Renal cortex interstitium (tissue), 11 donors: Measurements from ENCODE around the gene CALY. TPM values are rescaled to one million over a fixed set of nuclear protein-coding genes. Genes with fewer than 3 reads are reported as not detected.

ENCODE experiments used
- DNase-seq, 11 donors: peaks; one replicate each; pipeline ENCODE4 v3.0.0-alpha.2; 2013; ENCODE audit warnings: low read depth in 9 of 11, low spot score in 4 of 11; ENCODE audit errors: extremely low read depth in 1 of 11
- polyA plus RNA-seq, 3 donors: library from polyadenylated mRNA; unstranded; fragments of 120-200 nt; gene quantifications; one replicate each; pipeline ENCODE4 v1.2.1, GENCODE V29; 2013; ENCODE audit not compliant: insufficient read length in 3 of 3

Gene CALY
- polyA plus RNA-seq, 3 donors: 0.54 to 0.70 TPM; not detected in 1

DNA sequence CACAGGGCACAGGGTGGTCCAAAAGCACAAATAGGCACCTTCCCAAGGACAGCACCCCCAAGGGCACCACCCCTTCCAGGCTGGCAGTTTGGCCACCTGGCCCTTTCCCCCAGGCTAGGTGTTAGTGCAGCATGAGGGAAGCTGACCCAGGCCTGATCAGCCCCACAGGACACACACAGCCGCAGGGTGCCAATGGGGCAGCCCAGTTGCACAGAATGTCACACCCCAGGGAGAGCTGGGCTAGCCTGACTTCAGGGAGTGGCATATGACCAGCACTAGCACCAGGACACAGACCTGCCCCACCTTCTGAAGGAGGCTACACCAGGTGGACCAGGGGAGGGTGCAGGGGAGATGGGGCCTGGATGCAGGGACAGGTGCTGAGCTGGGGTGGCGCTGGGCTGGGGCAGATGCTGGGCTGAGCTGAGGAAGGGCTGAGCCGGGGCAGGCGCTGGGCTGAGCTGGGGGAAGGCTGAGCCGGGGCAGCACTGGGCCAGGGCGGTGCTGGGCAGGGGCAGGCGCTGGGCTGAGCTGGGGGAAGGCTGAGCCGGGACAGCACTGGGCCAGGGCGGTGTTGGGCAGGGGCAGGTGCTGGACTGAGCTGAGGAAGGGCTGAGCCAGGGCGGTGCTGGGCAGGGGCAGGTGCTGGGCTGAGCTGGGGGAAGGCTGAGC lies 56.2 kb downstream of the CALY start:
- no peak for DNase-seq

DNA sequence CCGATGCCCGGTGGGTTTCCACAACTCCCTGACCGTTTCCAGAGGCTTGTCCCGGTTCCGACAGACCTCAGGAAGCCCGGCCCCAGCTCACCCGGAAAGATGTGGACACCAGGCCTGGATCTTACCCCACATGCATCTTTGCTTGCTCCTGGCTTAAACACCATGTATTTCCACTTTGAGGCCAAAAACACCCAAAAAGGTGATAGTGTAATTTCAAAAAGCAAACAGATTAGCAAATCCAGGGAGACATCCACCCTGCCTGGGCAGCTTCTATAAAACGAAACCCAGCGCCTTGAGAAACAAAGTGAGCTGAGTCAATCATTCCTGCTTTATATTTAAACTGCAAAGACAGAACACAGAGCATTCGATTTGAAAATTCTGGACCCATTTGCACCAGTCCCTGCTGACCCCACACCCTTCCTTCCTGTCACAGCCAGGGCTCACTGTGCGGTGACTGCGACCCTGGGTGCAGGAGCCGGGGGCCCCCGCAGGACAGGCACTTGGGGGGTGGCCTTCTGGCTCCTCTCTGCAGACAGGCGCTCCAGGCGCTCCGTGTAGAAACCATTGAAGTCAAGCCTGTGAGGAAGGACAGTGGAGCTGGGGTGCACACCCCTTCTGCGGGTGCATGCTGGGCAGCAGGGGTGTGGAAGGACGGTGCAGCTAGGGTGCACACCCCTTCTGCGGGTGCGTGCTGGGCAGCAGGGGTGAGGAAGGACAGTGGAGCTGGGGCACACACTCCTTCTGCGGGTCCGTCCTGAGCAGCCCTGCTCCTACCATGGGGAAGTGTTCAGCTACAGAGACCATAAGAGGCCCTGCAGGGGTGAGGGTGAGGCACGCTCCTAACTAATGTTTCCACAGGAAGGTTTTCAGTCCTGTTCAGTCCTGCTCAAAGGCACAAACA lies 57.1 kb downstream of the CALY start:
- no peak for DNase-seq

DNA sequence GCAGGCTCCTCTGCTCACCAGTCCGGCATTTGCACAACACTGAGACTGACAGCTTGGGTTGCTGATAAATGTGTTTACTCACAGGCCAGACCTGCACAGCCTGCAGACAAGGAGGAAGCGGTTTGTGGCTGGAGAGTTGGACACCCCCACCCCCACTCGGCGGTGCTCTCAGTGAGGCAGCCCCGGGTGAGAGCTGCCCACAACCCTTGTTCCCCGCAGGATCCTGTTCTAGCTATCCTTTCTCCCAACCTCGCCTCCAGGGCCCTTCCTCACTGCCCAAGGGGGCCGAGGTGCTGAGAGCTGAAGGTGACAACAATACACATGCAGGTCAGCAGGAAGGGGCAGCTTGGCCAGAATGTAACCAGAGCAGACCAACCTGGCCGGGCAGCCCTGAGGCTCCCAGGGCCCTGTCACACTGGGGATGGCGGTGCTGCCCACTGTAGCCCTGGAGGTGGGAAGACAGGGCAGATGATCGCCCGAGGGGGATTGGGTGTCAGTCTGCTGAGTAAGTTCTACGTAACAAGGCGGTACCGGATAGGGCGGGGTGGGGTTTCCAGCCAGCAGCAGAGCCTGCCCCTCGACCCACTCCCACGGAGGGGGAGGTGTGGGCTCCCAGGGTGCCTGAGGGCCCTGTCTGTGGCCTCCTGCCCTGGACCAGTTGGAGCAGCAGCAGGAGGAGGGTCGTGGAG lies 58.0 kb downstream of the CALY start:
- no peak for DNase-seq

DNA sequence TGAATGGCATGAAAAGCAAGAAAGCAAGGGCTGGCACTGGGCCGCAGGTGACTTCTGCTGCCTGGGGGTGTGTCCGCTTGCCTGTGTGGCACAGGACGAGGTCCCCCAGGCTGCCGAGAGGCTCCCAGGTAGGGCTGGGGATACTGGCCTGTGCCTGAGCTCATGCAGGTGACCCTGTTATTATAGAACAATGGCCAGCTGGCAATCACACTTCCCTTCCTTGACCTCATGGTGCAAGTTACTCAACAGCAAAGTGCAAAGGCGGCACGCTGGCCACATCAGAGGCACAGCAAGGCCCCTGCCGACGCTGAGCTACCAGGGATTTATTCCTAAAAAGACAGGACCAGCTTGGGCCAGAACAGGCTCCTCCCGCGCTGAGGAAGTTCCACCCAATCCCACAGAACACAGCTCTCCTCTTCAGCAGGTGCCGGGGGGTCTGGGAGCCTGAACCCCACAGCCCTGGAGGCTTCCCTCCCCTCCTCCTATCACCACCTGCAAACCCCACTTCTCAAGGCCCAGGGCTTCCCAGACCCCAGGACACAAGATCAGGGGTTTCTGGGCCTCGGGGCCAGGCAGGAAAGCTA lies 58.6 kb downstream of the CALY start:
- DNase-seq: no peak

DNA sequence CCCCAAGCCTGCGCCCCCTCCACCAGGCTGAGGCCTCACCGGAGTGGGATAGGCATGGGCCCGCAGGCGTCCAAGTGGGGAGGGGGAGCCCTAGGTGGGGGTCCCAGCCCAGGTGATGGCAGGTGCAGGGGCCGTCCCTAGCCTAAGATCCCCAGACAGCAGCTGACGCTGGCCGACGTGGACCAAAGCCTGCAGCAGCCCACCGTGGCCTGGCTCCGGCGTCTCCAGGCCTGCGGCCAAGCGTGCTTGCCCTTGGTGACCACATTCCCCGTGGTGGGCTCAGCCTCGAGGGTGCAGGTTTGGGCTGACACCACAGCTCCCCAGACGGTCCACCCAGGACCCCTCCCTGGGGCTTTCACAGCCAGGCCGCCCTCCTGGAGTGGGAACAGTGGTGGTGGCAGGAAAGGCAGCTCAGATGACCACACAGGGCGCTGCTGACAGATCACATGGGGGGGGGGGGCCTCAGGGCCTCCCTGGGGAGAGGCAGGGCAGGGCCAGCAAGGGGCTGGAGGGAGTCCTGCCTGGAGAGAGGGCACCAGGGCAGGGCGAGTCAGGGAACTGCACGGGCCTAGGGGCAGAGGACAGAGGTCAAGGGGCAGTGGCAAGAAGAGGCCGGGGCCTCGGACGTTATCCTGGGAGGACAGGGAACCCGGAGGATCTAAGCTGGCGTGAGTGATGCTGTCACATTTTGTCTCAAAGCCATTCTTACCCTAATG lies 59.3 kb downstream of the CALY start:
- no peak for DNase-seq

DNA sequence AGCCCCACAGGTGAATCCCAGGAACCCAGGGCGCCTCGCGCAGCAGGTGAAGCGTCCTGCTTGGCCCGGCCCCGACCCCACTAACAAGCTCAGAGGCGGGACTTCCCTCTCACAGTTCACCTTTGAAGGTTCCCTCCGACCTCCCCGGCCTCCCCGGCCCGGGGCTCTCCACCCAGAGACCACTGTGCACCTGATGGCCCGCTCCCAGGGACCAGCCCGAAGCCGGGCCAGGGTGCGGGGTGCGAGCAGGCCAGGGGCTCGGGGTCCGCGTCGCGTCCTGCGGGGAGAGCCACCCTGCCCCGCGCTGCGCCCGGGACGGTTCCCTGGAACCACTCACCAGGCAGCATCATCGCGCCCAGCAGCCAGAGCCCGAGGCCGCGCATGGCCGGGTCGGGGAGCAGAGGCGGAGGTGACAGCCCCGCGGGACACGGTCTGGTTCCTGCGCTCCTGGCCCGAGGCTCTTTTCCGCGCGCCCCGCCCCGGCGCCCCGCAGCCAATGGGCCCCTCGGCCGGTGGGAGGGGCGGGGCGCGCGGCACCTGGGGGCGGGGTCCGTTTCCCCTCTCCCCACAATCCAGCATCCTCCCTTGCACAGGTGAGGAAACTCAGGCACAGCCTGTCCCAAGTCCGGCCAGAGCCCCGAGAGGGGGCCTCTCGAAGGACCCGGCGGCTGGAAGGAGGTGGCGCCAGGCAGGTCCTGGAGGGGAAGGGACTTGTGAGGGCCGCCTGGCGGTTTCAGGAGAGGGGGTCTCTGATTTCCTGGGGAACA lies 60.1 kb downstream of the CALY start, which contains the start of gene ADAM8:
ADAM8 (minus strand) TSS at position 434 of the 767 bp plus-strand sequence; CDS start at position 383, 51 bp downstream.
- no peak for DNase-seq

DNA sequence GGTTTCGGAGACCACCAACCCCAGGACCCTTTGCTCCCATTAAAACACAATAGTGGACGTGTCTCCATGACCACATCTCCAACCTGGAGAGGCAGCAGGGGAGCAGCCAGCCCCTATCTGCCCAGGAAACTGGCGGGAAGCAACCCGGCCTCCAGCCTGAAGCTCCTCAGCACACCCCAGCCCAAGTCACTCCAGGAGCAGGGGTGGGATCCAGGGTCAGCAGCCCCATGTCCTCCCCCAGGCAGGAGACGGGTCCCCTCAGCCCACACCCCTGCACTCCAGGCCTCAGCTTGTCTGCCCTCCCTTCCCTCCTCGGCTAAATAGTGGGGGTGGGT lies 60.6 kb downstream of the CALY start:
- DNase-seq: no peak

DNA sequence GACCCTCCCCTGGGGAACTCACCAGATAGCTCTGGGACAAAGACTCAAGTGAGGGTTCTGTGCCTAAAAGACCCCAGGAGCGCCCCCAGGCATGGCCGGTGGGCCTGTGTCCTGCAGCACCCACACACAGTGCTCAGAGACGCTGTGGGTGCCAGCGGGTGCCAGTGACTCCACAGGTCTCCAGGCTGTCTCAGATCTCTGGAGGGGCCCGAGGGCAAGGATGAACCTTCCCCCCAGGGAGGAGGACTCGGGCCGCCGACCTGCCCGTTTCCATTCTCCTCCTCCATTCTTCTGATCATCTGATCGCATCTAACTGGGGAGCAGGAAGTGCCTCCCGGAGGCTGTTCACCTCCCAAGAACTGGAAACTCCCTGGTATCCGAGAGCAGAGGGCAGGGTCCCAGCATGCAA lies 61.0 kb downstream of the CALY start:
- no peak for DNase-seq

DNA sequence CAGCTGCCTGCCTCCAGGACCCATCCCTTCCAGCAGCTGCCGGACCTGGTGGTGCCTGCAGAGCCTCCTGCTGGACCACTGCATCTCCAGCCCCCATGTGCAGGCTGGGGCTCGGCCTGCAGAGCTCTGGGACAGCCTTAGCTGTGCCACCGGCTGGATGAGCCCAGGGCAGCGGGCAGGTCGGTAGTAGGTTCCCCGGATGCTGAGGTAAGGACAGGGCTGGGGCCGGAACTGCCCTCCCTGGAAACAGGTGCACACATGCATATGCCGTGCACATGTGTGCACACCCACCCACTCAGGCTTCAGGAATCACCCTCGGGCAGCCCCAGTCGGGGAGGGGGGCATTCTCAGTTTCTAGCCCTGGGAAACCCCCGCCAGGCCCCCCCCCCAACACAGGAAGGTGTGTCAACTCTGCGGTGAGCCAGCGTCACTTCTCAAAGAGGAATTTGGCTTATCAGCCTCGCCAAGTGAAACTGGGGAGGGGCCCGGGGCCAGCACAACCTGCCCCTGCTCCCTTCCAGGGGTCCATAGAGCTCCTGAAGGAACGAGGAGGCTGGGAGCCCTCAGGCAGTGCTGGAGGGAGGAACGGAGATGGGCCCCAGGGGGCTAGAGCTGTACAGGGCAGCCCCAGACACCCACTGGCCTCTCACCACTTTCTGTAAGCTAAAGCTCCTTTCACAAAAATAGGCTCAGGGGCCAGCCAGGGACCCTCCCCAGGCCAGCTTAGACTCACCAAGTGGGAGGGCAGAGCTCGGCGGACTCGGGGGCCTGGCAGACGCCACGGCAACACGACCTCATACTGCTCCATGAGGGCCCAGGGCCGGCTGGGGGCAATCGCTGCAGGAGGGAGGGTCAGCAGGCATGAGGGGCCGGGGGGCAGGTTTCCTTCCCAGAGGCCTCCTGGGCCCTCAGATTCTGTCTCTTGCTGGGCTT lies 61.7 kb downstream of the CALY start:
- no peak for DNase-seq

Other genes with a start within 250 kb of the CALY start
- gene ADGRA1, start 249.0 kb downstream of the CALY start, polyA plus RNA-seq: 1 to 10 TPM in 2 of 3 donors, under 1 TPM in 1; 0.95 to 1.6 (median 1.4) TPM
- 1 to 10 TPM; 4.9 to 9.1 (median 7.8) TPM for gene KNDC1, start 176.7 kb downstream of the CALY start, polyA plus RNA-seq
- gene UTF1, start 106.7 kb downstream of the CALY start, polyA plus RNA-seq: under 1 TPM in 1 of 3 donors, not detected in 2; 0.17 TPM
- under 1 TPM; 0.22 to 0.42 (median 0.33) TPM for gene VENTX, start 99.0 kb downstream of the CALY start, polyA plus RNA-seq
- 1 to 10 TPM; 2.3 to 3.3 (median 3.0) TPM for gene ADAM8, start 60.0 kb downstream of the CALY start, polyA plus RNA-seq
- gene TUBGCP2, start 28.0 kb downstream of the CALY start, polyA plus RNA-seq: 10 to 100 TPM; 59.2 to 79.8 (median 61.1) TPM
- gene ZNF511, start 28.0 kb downstream of the CALY start, polyA plus RNA-seq: 10 to 100 TPM; 35.9 to 46.1 (median 37.4) TPM
- gene PRAP1, start 10.5 kb upstream of the CALY start, polyA plus RNA-seq: 1 to 10 TPM; 3.3 to 9.0 (median 4.9) TPM
- 10 to 100 TPM; 14.3 to 22.4 (median 20.8) TPM for gene FUOM, start 21.1 kb upstream of the CALY start, polyA plus RNA-seq
- gene ECHS1, start 36.5 kb upstream of the CALY start, polyA plus RNA-seq: 100 to 1,000 TPM; 135 to 149 (median 139) TPM
- 1 to 10 TPM; 4.9 to 9.2 (median 6.8) TPM for gene PAOX, start 42.4 kb upstream of the CALY start, polyA plus RNA-seq
- 10 to 100 TPM; 59.4 to 88.6 (median 67.3) TPM for gene MTG1, start 57.3 kb upstream of the CALY start, polyA plus RNA-seq
- 1 to 10 TPM; 3.1 to 5.6 (median 4.7) TPM for gene SPRN, start 87.7 kb upstream of the CALY start, polyA plus RNA-seq
- gene SCART1, start 117.0 kb upstream of the CALY start, polyA plus RNA-seq: 1 to 10 TPM; 2.1 to 3.9 (median 2.2) TPM
- gene CYP2E1, start 190.5 kb upstream of the CALY start, polyA plus RNA-seq: 1 to 10 TPM; 1.7 to 2.3 (median 1.7) TPM
- gene SYCE1, start 228.7 kb upstream of the CALY start, polyA plus RNA-seq: under 1 TPM; 0.22 to 0.77 (median 0.60) TPM